ENCODE results near the gene MRPL44. TPM values are rescaled to one million over a fixed set of nuclear protein-coding genes. Genes with fewer than 3 reads are reported as not detected.
"Not testable (repeated sequence)": the region's sequence is repeated elsewhere in the genome, so short reads cannot be mapped to it uniquely, and the experiment has no call there.

The MRPL44 gene
- total RNA-seq, 4 donors from 2014 or later = 25.8 to 40.6 (median 33.7) TPM

- intact Hi-C loops (cut with DNase I; ENCODE audit: low total_unique reads) (no loop called here), in situ Hi-C loops (cut with MboI; ENCODE audit: low sequenced_read_pairs in 4 of 4) (loop anchor here in 2 of 4 donors (10.0 kb wide), 2 partner anchors 276 to 286 kb away; no protein-coding TSS in a partner anchor)
- Histone ChIP-seq H3K4me1 (peaks cover 2 to 8% of the 10 kb centered on the region in 2 donors), H3K9me3 (no peaks in the 10 kb centered on the region), H3K27ac (no peak overlapping the region), H3K4me3 (no peak overlapping the region), H3K27me3 (no peaks in the 10 kb centered on the region), H3K36me3 (no peaks in the 10 kb centered on the region)
- no peak for ATAC-seq
- TF ChIP-seq CTCF (IDR thresholded peaks at IDR 0.05 in 4 of 5, conservative IDR thresholded peaks at IDR 0.05 in 1 of 5) (no peak), POLR2A (IDR thresholded peaks at IDR 0.05) (no peak)
- no peak for DNase-seq
These were observed 41.7 kb downstream of the MRPL44 start for GRCh38 chr2:223998948-223999347.

- TF ChIP-seq CTCF (IDR thresholded peaks at IDR 0.05 in 4 of 5, conservative IDR thresholded peaks at IDR 0.05 in 1 of 5) (no peak), POLR2A (IDR thresholded peaks at IDR 0.05) (no peak)
These were observed 42.6 kb downstream of the MRPL44 start for GRCh38 chr2:223999862-224000261.

GRCh38 chr2:224000662-224001061, 43.4 kb downstream of the MRPL44 start:
- intact Hi-C loops (cut with DNase I; ENCODE audit: low total_unique reads); DNase-seq; H3K9me3 ChIP-seq; H3K27ac ChIP-seq; H3K4me3 ChIP-seq; ATAC-seq; H3K27me3 ChIP-seq; in situ Hi-C loops (cut with MboI; ENCODE audit: low sequenced_read_pairs in 4 of 4); H3K36me3 ChIP-seq: not testable (repeated sequence)
- H3K4me1 ChIP-seq = peaks cover 10 to 14% of the 10 kb centered on the region in 2 donors

More at GRCh38 chr2:223999862-224000261, 42.6 kb downstream of the MRPL44 start:
- no peak for ATAC-seq
- no peaks in the 10 kb centered on the region for H3K36me3 ChIP-seq
- no peak overlapping the region for H3K27ac ChIP-seq
- H3K4me3 ChIP-seq = no peak overlapping the region
- intact Hi-C loops (cut with DNase I; ENCODE audit: low total_unique reads) (no loop called here), in situ Hi-C loops (cut with MboI; ENCODE audit: low sequenced_read_pairs in 4 of 4) (loop anchor here in 2 of 4 donors (10.0 kb wide), 2 partner anchors 275 to 285 kb away; no protein-coding TSS in a partner anchor)
- H3K27me3 ChIP-seq = no peaks in the 10 kb centered on the region
- peaks cover 10 to 14% of the 10 kb centered on the region in 2 donors for H3K4me1 ChIP-seq
- H3K9me3 ChIP-seq = no peaks in the 10 kb centered on the region
- DNase-seq = no peak

- DNase-seq (no peak), ATAC-seq (peak in 1 of 2 donors; percentile 30)
- intact Hi-C loops (cut with DNase I; ENCODE audit: low total_unique reads) = no loop called here
- Histone ChIP-seq H3K27me3 (no peaks in the 10 kb centered on the region), H3K27ac (no peak overlapping the region), H3K9me3 (no peaks in the 10 kb centered on the region), H3K4me1 (peaks cover 10 to 14% of the 10 kb centered on the region in 2 donors), H3K4me3 (no peak overlapping the region), H3K36me3 (no peaks in the 10 kb centered on the region)
- in situ Hi-C loops (cut with MboI; ENCODE audit: low sequenced_read_pairs in 4 of 4) = no loop called here
- TF ChIP-seq CTCF (IDR thresholded peaks at IDR 0.05 in 4 of 5, conservative IDR thresholded peaks at IDR 0.05 in 1 of 5) (no peak), POLR2A (IDR thresholded peaks at IDR 0.05) (no peak)
These were observed 46.9 kb downstream of the MRPL44 start for GRCh38 chr2:224004105-224004695.

GRCh38 chr2:224008702-224009261, 51.5 kb downstream of the MRPL44 start:
- TF ChIP-seq CTCF (IDR thresholded peaks at IDR 0.05 in 4 of 5, conservative IDR thresholded peaks at IDR 0.05 in 1 of 5) (no peak), POLR2A (IDR thresholded peaks at IDR 0.05) (no peak)
- H3K36me3 ChIP-seq = no peaks in the 10 kb centered on the region
- no peaks in the 10 kb centered on the region for H3K9me3 ChIP-seq
- H3K27ac ChIP-seq = no peak overlapping the region
- in situ Hi-C loops (cut with MboI; ENCODE audit: low sequenced_read_pairs in 4 of 4) (no loop called here), intact Hi-C loops (cut with DNase I; ENCODE audit: low total_unique reads) (no loop called here)
- DNase-seq (no peak), ATAC-seq (no peak)
- H3K4me3 ChIP-seq = no peak overlapping the region
- H3K4me1 ChIP-seq = peaks cover 8 to 10% of the 10 kb centered on the region in 2 donors
- H3K27me3 ChIP-seq = no peaks in the 10 kb centered on the region
